ENCODE results near the gene SMPX.

SMPX gene

DNA sequence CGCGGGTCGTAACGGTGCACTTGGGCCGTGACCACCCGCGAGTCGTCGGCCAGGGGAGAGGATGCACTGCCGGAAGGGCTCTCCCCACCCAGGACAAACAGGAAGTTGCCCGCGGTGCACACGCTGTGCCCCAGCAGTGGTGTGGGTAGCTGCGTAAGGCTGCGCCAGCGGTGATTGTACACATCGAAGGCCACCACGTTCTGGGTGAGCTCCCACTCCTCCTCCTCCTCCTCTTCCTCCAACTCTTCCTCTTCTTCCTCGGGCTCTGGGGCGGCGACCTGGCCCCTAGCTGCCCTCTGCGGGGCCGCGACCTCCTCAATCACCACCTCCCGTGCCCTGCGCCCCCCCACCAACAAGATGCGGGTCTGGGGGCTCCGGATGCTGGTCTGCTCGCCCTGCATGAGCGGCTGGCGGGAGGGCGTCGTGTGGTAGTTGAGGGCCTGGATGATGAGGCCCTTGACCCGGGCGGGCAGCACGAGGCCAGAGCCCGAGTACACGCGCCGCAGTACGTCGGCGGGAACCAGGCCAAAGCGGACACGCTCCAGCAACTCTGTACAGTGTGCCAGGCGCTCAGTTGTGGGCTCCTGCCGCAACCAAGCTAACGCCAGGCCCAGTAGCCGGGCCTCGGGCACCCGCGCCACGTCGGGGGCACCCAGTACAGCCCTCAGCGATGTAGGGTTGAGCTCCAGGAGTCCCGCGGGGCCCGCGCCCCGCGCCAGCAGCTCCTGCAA, 101.2 kb downstream of the SMPX start:
- peak; percentile 4 for DNase-seq
